GM19025 (cell line): Measurements from ENCODE around the gene YAE1.
"Not testable (repeated sequence)": the region's sequence is repeated elsewhere in the genome, so short reads cannot be mapped to it uniquely, and the experiment has no call there.

Source experiments
- ATAC-seq: cut with Tn5 transposase; IDR thresholded peaks from one replicate; pipeline ENCODE4 v1.9.1; 2021; ENCODE audit warnings: mild to moderate bottlenecking, low read depth, moderate library complexity; ENCODE audit not compliant: unreplicated experiment

Gene YAE1

GRCh38 chr7:39566023-39566921, at the start of gene YAE1:
Gene YAE1 (plus strand): TSS chr7:39566404. CDS start chr7:39566419, 15 bp downstream.
- peak; percentile 99 for ATAC-seq

GRCh38 chr7:39516498-39516897, 49.7 kb upstream of the YAE1 start:
- no peak for ATAC-seq

GRCh38 chr7:39517240-39517639, 49.0 kb upstream of the YAE1 start:
- ATAC-seq: no peak

GRCh38 chr7:39525926-39526325, 40.3 kb upstream of the YAE1 start:
- ATAC-seq: no peak

- no peak for ATAC-seq
Measured at GRCh38 chr7:39526666-39527065, 39.5 kb upstream of the YAE1 start.

- ATAC-seq: no peak
Measured at GRCh38 chr7:39527296-39527695, 38.9 kb upstream of the YAE1 start.

GRCh38 chr7:39527951-39528350, 38.3 kb upstream of the YAE1 start:
- no peak for ATAC-seq

GRCh38 chr7:39528849-39529248, 37.4 kb upstream of the YAE1 start:
- no peak for ATAC-seq

GRCh38 chr7:39529582-39529981, 36.6 kb upstream of the YAE1 start:
- ATAC-seq: no peak

- no peak for ATAC-seq
Measured at GRCh38 chr7:39530971-39531370, 35.2 kb upstream of the YAE1 start.

GRCh38 chr7:39531818-39532217, 34.4 kb upstream of the YAE1 start:
- ATAC-seq: no peak

- ATAC-seq: no peak
Measured at GRCh38 chr7:39532832-39533231, 33.4 kb upstream of the YAE1 start.

- no peak for ATAC-seq
Measured at GRCh38 chr7:39534599-39534998, 31.6 kb upstream of the YAE1 start.

- no peak for ATAC-seq
Measured at GRCh38 chr7:39535064-39535463, 31.1 kb upstream of the YAE1 start.

GRCh38 chr7:39535720-39536119, 30.5 kb upstream of the YAE1 start:
- no peak for ATAC-seq

GRCh38 chr7:39536951-39537350, 29.3 kb upstream of the YAE1 start:
- ATAC-seq: no peak

- no peak for ATAC-seq
Measured at GRCh38 chr7:39539816-39540215, 26.4 kb upstream of the YAE1 start.

GRCh38 chr7:39540320-39540719, 25.9 kb upstream of the YAE1 start:
- ATAC-seq: no peak

- ATAC-seq: no peak
Measured at GRCh38 chr7:39541511-39541910, 24.7 kb upstream of the YAE1 start.

GRCh38 chr7:39544774-39545173, 21.4 kb upstream of the YAE1 start:
- ATAC-seq: not testable (repeated sequence)

- no peak for ATAC-seq
Measured at GRCh38 chr7:39547336-39547735, 18.9 kb upstream of the YAE1 start.

- ATAC-seq: no peak
Measured at GRCh38 chr7:39550411-39550810, 15.8 kb upstream of the YAE1 start.
